GM21825 (cell line): Measurements from ENCODE around the gene RHPN2.
"Not testable (repeated sequence)": the region's sequence is repeated elsewhere in the genome, so short reads cannot be mapped to it uniquely, and the experiment has no call there.

Experiments
- ATAC-seq: cut with Tn5 transposase; IDR thresholded peaks from one replicate; pipeline ENCODE4 v1.9.1; 2021; ENCODE audit warnings: mild to moderate bottlenecking, moderate library complexity; ENCODE audit not compliant: unreplicated experiment

The RHPN2 gene

GRCh38 chr19:33032218-33032781, 32.4 kb downstream of the RHPN2 start:
- ATAC-seq = no peak

- ATAC-seq = no peak
Observed at GRCh38 chr19:33029746-33030303, 34.9 kb downstream of the RHPN2 start.

- ATAC-seq = not testable (repeated sequence)
Observed at GRCh38 chr19:33026602-33027001, 38.1 kb downstream of the RHPN2 start.

GRCh38 chr19:33025468-33026238, 39.0 kb downstream of the RHPN2 start:
- ATAC-seq = not testable (repeated sequence)

GRCh38 chr19:33024398-33024797, 40.3 kb downstream of the RHPN2 start:
- no peak for ATAC-seq

- no peak for ATAC-seq
Observed at GRCh38 chr19:33022472-33023116, 42.1 kb downstream of the RHPN2 start.

- not testable (repeated sequence) for ATAC-seq
Observed at GRCh38 chr19:33010891-33011290, 53.8 kb downstream of the RHPN2 start.

- no peak for ATAC-seq
Observed at GRCh38 chr19:33008738-33009137, 56.0 kb downstream of the RHPN2 start.

GRCh38 chr19:33005440-33005839, 59.2 kb downstream of the RHPN2 start:
- no peak for ATAC-seq

- ATAC-seq = not testable (repeated sequence)
Observed at GRCh38 chr19:33003424-33004024, 61.2 kb downstream of the RHPN2 start.

GRCh38 chr19:33002126-33002865, 62.4 kb downstream of the RHPN2 start:
- not testable (repeated sequence) for ATAC-seq

GRCh38 chr19:33000910-33001309, 63.8 kb downstream of the RHPN2 start:
- no peak for ATAC-seq

- no peak for ATAC-seq
Observed at GRCh38 chr19:33000510-33000909, 64.2 kb downstream of the RHPN2 start.

- ATAC-seq = no peak
Observed at GRCh38 chr19:32998722-32999121, 66.0 kb downstream of the RHPN2 start.

- ATAC-seq = no peak
Observed at GRCh38 chr19:32997716-32998355, 66.9 kb downstream of the RHPN2 start.

- ATAC-seq = not testable (repeated sequence)
Observed at GRCh38 chr19:32997061-32997464, 67.6 kb downstream of the RHPN2 start.

- not testable (repeated sequence) for ATAC-seq
Observed at GRCh38 chr19:32995966-32996365, 68.7 kb downstream of the RHPN2 start.

GRCh38 chr19:32988724-32989123, 76.0 kb downstream of the RHPN2 start:
- ATAC-seq = no peak

- not testable (repeated sequence) for ATAC-seq
Observed at GRCh38 chr19:32988254-32988653, 76.4 kb downstream of the RHPN2 start.

GRCh38 chr19:32982488-32982887, 82.2 kb downstream of the RHPN2 start:
- ATAC-seq = not testable (repeated sequence)
